Measurements from ENCODE around the gene PROC. TPM values are rescaled to one million over a fixed set of nuclear protein-coding genes. Genes with fewer than 3 reads are reported as not detected.

The PROC gene
- total RNA-seq, 1 donor from 2014 or later = 0.17 TPM

- TF ChIP-seq CTCF (conservative IDR thresholded peaks at IDR 0.05; ENCODE audit: low read depth, low read length) = no peak
- DNase-seq (ENCODE audit: low read depth) = no peak
- no peak overlapping the region for H3K4me3 ChIP-seq (ENCODE audit: low read depth, low read length)
Measured at GRCh38 chr2:127456960-127457359, 38.7 kb downstream of the PROC start.

- H3K4me3 ChIP-seq (ENCODE audit: low read depth, low read length) = no peak overlapping the region
- DNase-seq (ENCODE audit: low read depth) = no peak
- TF ChIP-seq CTCF (conservative IDR thresholded peaks at IDR 0.05; ENCODE audit: low read depth, low read length) = no peak
Measured at GRCh38 chr2:127462461-127462860, 44.2 kb downstream of the PROC start.

- no peak for TF ChIP-seq CTCF (conservative IDR thresholded peaks at IDR 0.05; ENCODE audit: low read depth, low read length)
- no peak overlapping the region for H3K4me3 ChIP-seq (ENCODE audit: low read depth, low read length)
- no peak for DNase-seq (ENCODE audit: low read depth)
Measured at GRCh38 chr2:127463155-127463991, 45.1 kb downstream of the PROC start.

- TF ChIP-seq CTCF (conservative IDR thresholded peaks at IDR 0.05; ENCODE audit: low read depth, low read length) = no peak
- no peak overlapping the region for H3K4me3 ChIP-seq (ENCODE audit: low read depth, low read length)
- DNase-seq (ENCODE audit: low read depth) = no peak
Measured at GRCh38 chr2:127464470-127465257, 46.4 kb downstream of the PROC start.

- H3K4me3 ChIP-seq (ENCODE audit: low read depth, low read length) = no peak overlapping the region
- DNase-seq (ENCODE audit: low read depth) = no peak
- no peak for TF ChIP-seq CTCF (conservative IDR thresholded peaks at IDR 0.05; ENCODE audit: low read depth, low read length)
Measured at GRCh38 chr2:127465258-127465657, 47.0 kb downstream of the PROC start.

GRCh38 chr2:127469051-127469450 lies 50.8 kb downstream of the PROC start:
- TF ChIP-seq CTCF (conservative IDR thresholded peaks at IDR 0.05; ENCODE audit: low read depth, low read length) = no peak
- no peak for DNase-seq (ENCODE audit: low read depth)

More at GRCh38 chr2:127469051-127469450, 50.8 kb downstream of the PROC start:
- H3K4me3 ChIP-seq (ENCODE audit: low read depth, low read length) = no peak overlapping the region

All from epithelial cell of proximal tubule (primary cell).